Mesenchymal stem cell (in vitro differentiated cells and primary cell): ENCODE measurements around the gene DPCD.
A peak's percentile ranks its signal among the peaks of the same experiment; 100 is the strongest.
"Not testable (repeated sequence)": the region's sequence is repeated elsewhere in the genome, so short reads cannot be mapped to it uniquely, and the experiment has no call there.

Experiments
- DNase-seq: peaks from one replicate; pipeline ENCODE4 v3.0.0-alpha.2; 2013
- H2AFZ ChIP-seq: one replicate; pipeline ENCODE4 v1.6.1; 2013; ENCODE audit warnings: low read depth, mild to moderate bottlenecking, control low read depth, inconsistent platforms, low read length, moderate library complexity
- H2AK5ac ChIP-seq: 2 replicates; pipeline ENCODE4 v1.6.1; 2013; ENCODE audit warnings: low read length, moderate library complexity, mild to moderate bottlenecking, inconsistent platforms; ENCODE audit not compliant: severe bottlenecking
- H2BK120ac ChIP-seq: one replicate; pipeline ENCODE4 v1.6.1; 2013; ENCODE audit warnings: low read depth, mild to moderate bottlenecking, inconsistent platforms, low read length, moderate library complexity
- H2BK12ac ChIP-seq, 2 experiments: one replicate each; pipeline ENCODE4 v1.6.1; 2013; ENCODE audit warnings: inconsistent platforms in 2 of 2, low read length in 2 of 2, mild to moderate bottlenecking in 2 of 2, moderate library complexity in 2 of 2, control low read depth in 1 of 2
- H2BK15ac ChIP-seq: one replicate; pipeline ENCODE4 v1.6.1; 2013; ENCODE audit warnings: mild to moderate bottlenecking, low read depth, inconsistent platforms; ENCODE audit not compliant: poor library complexity, severe bottlenecking
- H2BK5ac ChIP-seq: 2 replicates; pipeline ENCODE4 v1.6.1; 2013; ENCODE audit warnings: low read depth, mild to moderate bottlenecking, low read length, control low read depth, inconsistent platforms; ENCODE audit not compliant: poor library complexity, severe bottlenecking
- H3K14ac ChIP-seq, 2 experiments: one replicate each; pipeline ENCODE4 v1.6.1; 2013; ENCODE audit warnings: inconsistent platforms in 2 of 2, low read length in 2 of 2, control low read depth in 1 of 2, mild to moderate bottlenecking in 1 of 2, moderate library complexity in 1 of 2
- H3K18ac ChIP-seq, 2 experiments: one replicate each; pipeline ENCODE4 v1.6.1; 2013; ENCODE audit warnings: inconsistent platforms in 2 of 2, low read length in 2 of 2, control low read depth in 1 of 2, low read depth in 1 of 2, mild to moderate bottlenecking in 1 of 2
- H3K23ac ChIP-seq, 2 experiments: one replicate each; pipeline ENCODE4 v1.6.1; 2013; ENCODE audit warnings: inconsistent platforms in 2 of 2, low read length in 2 of 2, mild to moderate bottlenecking in 2 of 2, moderate library complexity in 2 of 2, control low read depth in 1 of 2
- H3K27ac ChIP-seq: 2 replicates; pipeline ENCODE4 v1.5.1; 2013; ENCODE audit warnings: mild to moderate bottlenecking, moderate library complexity, low read length, control low read depth, inconsistent platforms; ENCODE audit not compliant: poor library complexity, severe bottlenecking
- H3K27me3 ChIP-seq, 2 experiments: 2 replicates each; pipeline versions ENCODE4 v1.6.1 to v1.7.0; 2013; ENCODE audit warnings: low read length in 2 of 2, mild to moderate bottlenecking in 2 of 2, moderate library complexity in 2 of 2, control low read depth in 1 of 2, inconsistent platforms in 1 of 2; ENCODE audit not compliant: control insufficient read depth in 1 of 2, insufficient read depth in 1 of 2
- H3K36me3 ChIP-seq, 2 experiments: 2 replicates each; pipeline versions ENCODE4 v1.6.1 to v1.7.0; 2013; ENCODE audit warnings: low read length in 2 of 2, control low read depth in 1 of 2, inconsistent platforms in 1 of 2, low read depth in 1 of 2, mild to moderate bottlenecking in 1 of 2; ENCODE audit not compliant: insufficient read depth in 2 of 2, control insufficient read depth in 1 of 2
- H3K4ac ChIP-seq, 2 experiments: one replicate each; pipeline ENCODE4 v1.6.1; 2013; ENCODE audit warnings: inconsistent platforms in 2 of 2, low read length in 2 of 2, mild to moderate bottlenecking in 2 of 2, moderate library complexity in 2 of 2, control low read depth in 1 of 2, low read depth in 1 of 2
- H3K4me1 ChIP-seq: 2 replicates; pipeline ENCODE4 v1.6.1; 2013; ENCODE audit warnings: low read depth, low read length, control low read depth; ENCODE audit not compliant: control insufficient read depth, insufficient read depth
- H3K4me2 ChIP-seq: 2 replicates; pipeline ENCODE4 v1.6.1; 2013; ENCODE audit warnings: low read length, mild to moderate bottlenecking, inconsistent platforms; ENCODE audit not compliant: poor library complexity, severe bottlenecking
- H3K4me3 ChIP-seq, 2 experiments: 2 replicates each; pipeline versions ENCODE4 v1.5.1 to v1.7.0; 2013; ENCODE audit warnings: low read length in 2 of 2, mild to moderate bottlenecking in 2 of 2, control low read depth in 1 of 2, low read depth in 1 of 2; ENCODE audit not compliant: insufficient read depth in 1 of 2
- H3K79me1 ChIP-seq: replicated peaks from 2 replicates; pipeline ENCODE4 v1.6.1; 2013; ENCODE audit warnings: mild to moderate bottlenecking, control low read depth, low read length, inconsistent platforms; ENCODE audit not compliant: poor library complexity, severe bottlenecking
- H3K9ac ChIP-seq: 2 replicates; pipeline ENCODE4 v1.7.0; 2013; ENCODE audit warnings: mild to moderate bottlenecking, low read length, moderate library complexity
- H3K9me3 ChIP-seq: 2 replicates; pipeline ENCODE4 v1.7.0; 2013; ENCODE audit warnings: mild to moderate bottlenecking, low read length; ENCODE audit not compliant: control insufficient read depth
- H4K8ac ChIP-seq: one replicate; pipeline ENCODE4 v1.6.1; 2013; ENCODE audit warnings: inconsistent platforms, mild to moderate bottlenecking, low read length, moderate library complexity
- H4K91ac ChIP-seq: one replicate; pipeline ENCODE4 v1.6.1; 2013; ENCODE audit warnings: mild to moderate bottlenecking, low read length, inconsistent platforms
- WGBS: methylation state at CpG from one replicate; pipeline ENCODE4 v1.1.7; 2013; ENCODE audit warnings: mixed read lengths; 5-methylcytosine and 5-hydroxymethylcytosine counted together

Gene DPCD

GRCh38 chr10:101580486-101581399 is 7.4 kb upstream of the DPCD start:
- no peak for DNase-seq
- Histone ChIP-seq H2BK120ac (no peak overlapping the region), H3K4me2 (no peak overlapping the region), H3K4ac (no peak overlapping the region), H2BK5ac (no peak overlapping the region), H3K79me1 (peaks cover 17% of the 10 kb centered on the region), H2AFZ (no peak overlapping the region), H3K4me1 (peaks cover 3% of the 10 kb centered on the region), H3K14ac (no peak overlapping the region), H3K4me3 (no peak overlapping the region), H3K9ac (no peak overlapping the region), H3K27me3 (no peaks in the 10 kb centered on the region), H3K23ac (no peak overlapping the region), H2BK15ac (no peak overlapping the region), H2BK12ac (no peak overlapping the region), H2AK5ac (no peak overlapping the region), H3K36me3 (peaks cover 64 to 71% of the 10 kb centered on the region in 2 experiments), H4K91ac (no peak overlapping the region), H3K18ac (no peak overlapping the region), H3K9me3 (no peaks in the 10 kb centered on the region), H3K27ac (no peak overlapping the region), H4K8ac (no peak overlapping the region)
- WGBS: 92% methylated on average over 9 of the region's 10 CpGs

DNA sequence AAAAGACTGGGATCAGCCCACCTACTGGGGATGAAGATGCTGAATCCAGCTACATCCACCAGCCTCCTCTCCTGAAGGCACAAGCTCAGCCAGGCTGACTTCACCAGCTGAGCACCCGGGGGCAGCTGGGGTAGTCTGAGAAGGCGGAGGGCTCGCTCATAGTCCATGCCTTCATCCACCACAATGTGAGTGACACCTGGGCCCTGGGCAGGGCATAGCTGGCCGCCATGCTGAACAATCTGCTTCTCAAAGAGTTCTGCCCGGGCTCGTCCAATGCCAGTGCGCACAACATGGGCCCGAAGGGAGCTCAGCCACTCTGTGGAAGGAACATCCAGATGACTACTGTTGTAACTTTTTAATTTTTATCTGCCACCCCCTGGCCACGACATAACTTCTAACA is 2.3 kb upstream of the DPCD start:
- peaks cover 14% of the 10 kb centered on the region for H3K4me1 ChIP-seq
- no peak overlapping the region for H2BK15ac ChIP-seq
- H4K8ac ChIP-seq: no peak overlapping the region
- H3K18ac ChIP-seq: no peak overlapping the region
- no peak overlapping the region for H2BK12ac ChIP-seq
- H2AFZ ChIP-seq: no peak overlapping the region
- H3K4ac ChIP-seq: no peak overlapping the region
- H3K4me3 ChIP-seq: no peak overlapping the region
- no peak overlapping the region for H2AK5ac ChIP-seq
- H3K23ac ChIP-seq: no peak overlapping the region
- H4K91ac ChIP-seq: no peak overlapping the region
- no peaks in the 10 kb centered on the region for H3K9me3 ChIP-seq
- no peak for DNase-seq
- H2BK5ac ChIP-seq: no peak overlapping the region
- H3K79me1 ChIP-seq: peaks cover 39% of the 10 kb centered on the region
- no peak overlapping the region for H2BK120ac ChIP-seq
- no peak overlapping the region for H3K9ac ChIP-seq
- no peak overlapping the region for H3K14ac ChIP-seq
- H3K4me2 ChIP-seq: no peak overlapping the region
- no peaks in the 10 kb centered on the region for H3K27me3 ChIP-seq
- 97% methylated on average over 9 of the region's 9 CpGs for WGBS
- no peak overlapping the region for H3K27ac ChIP-seq
- peaks cover 24 to 41% of the 10 kb centered on the region in 2 experiments for H3K36me3 ChIP-seq

DNA sequence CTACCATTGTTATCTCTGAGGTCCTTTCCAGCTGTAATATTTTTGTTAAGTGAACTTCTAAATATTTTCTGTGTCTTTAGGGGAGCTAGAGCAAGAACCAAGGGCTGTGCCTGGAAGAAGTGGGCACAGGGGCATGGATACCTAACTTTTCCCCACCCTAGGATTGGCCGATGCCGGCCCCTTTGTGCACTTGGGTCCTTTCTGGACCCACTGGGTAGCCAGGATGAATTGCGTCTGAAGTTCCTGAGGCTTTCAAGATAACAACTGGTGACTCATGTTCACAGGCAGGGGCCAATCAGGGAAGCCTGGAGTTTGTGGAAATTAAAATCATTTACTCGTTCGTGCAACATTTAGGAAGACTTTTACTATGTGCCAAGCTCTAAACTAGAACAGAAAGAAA is 758 bp downstream of the DPCD start:
- H3K4me3 ChIP-seq: peak overlapping the region in 1 of 2 experiments; percentile 99
- H3K23ac ChIP-seq: no peak overlapping the region
- peak overlapping the region; percentile 92 for H3K9ac ChIP-seq
- H3K27me3 ChIP-seq: no peaks in the 10 kb centered on the region
- peaks cover 15% of the 10 kb centered on the region in 2 experiments for H3K36me3 ChIP-seq
- H3K79me1 ChIP-seq: peaks cover 37% of the 10 kb centered on the region
- H3K4ac ChIP-seq: no peak overlapping the region
- DNase-seq: peak; percentile 74
- 44% methylated on average over 5 of the region's 5 CpGs for WGBS
- no peak overlapping the region for H3K14ac ChIP-seq
- H2BK15ac ChIP-seq: no peak overlapping the region
- no peak overlapping the region for H2BK12ac ChIP-seq
- H3K18ac ChIP-seq: no peak overlapping the region
- H4K91ac ChIP-seq: no peak overlapping the region
- H3K4me1 ChIP-seq: peaks cover 14% of the 10 kb centered on the region
- no peaks in the 10 kb centered on the region for H3K9me3 ChIP-seq
- H2BK5ac ChIP-seq: no peak overlapping the region
- H3K4me2 ChIP-seq: peak overlapping the region; percentile 86
- no peak overlapping the region for H2AK5ac ChIP-seq
- no peak overlapping the region for H3K27ac ChIP-seq
- H2BK120ac ChIP-seq: no peak overlapping the region
- no peak overlapping the region for H2AFZ ChIP-seq
- no peak overlapping the region for H4K8ac ChIP-seq

GRCh38 chr10:101593331-101593730 is 5.2 kb downstream of the DPCD start:
- WGBS: 94% methylated on average over 2 of the region's 2 CpGs
- peaks cover 3 to 23% of the 10 kb centered on the region in 2 experiments for H3K36me3 ChIP-seq
- H2BK12ac ChIP-seq, H4K8ac ChIP-seq, H3K23ac ChIP-seq, DNase-seq, H2BK120ac ChIP-seq, H3K79me1 ChIP-seq, H3K4me3 ChIP-seq, H3K4me1 ChIP-seq, H3K18ac ChIP-seq, H3K27me3 ChIP-seq, H4K91ac ChIP-seq, H2AK5ac ChIP-seq, H3K14ac ChIP-seq, H3K4ac ChIP-seq, H3K27ac ChIP-seq, H2BK15ac ChIP-seq, H2AFZ ChIP-seq, H3K9ac ChIP-seq, H3K4me2 ChIP-seq, H3K9me3 ChIP-seq, H2BK5ac ChIP-seq: not testable (repeated sequence)
